ENCODE data around the gene WNT8B.

DNA sequence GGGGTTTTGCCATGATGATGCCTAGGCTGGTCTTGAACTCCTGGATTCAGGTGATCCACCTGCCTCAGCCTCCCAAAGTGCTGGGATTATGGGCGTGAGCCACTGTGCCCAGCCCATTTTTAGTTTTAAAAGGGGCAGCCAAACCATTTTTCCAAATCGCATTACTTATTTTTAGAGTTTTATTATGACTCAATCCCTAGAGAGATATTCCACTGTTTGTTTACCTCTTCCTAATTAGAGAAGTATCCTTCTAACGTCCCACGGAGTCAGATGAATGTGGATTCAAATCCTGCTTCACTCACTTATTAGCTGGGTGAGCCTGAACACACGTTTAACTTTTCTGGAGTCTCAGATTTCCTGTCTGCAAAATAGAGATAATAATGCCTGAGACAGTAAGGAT is 15.2 kb downstream of the WNT8B start:
- TF ChIP-seq CTCF (IDR thresholded peaks at IDR 0.05) = no peak
- TF ChIP-seq POLR2A (IDR thresholded peaks at IDR 0.05) = no peak
